Duodenal mucosa (tissue), 2 donors: ENCODE measurements around the gene GTF3C2.
"Not testable (repeated sequence)": the region's sequence is repeated elsewhere in the genome, so short reads cannot be mapped to it uniquely, and the experiment has no call there.

ENCODE experiments used
- H3K27ac ChIP-seq: one replicate; pipeline ENCODE4 v1.7.0; 2013; ENCODE audit warnings: low read depth, low read length
- H3K27me3 ChIP-seq, 2 donors: one replicate each; pipeline ENCODE4 v1.7.0; 2013; ENCODE audit warnings: low read length in 2 of 2, control low read depth in 1 of 2; ENCODE audit not compliant: insufficient read depth in 2 of 2, control insufficient read depth in 1 of 2
- H3K36me3 ChIP-seq, 2 donors: one replicate each; pipeline ENCODE4 v1.7.0; 2013; ENCODE audit warnings: low read length in 2 of 2, control low read depth in 1 of 2; ENCODE audit not compliant: insufficient read depth in 2 of 2, control insufficient read depth in 1 of 2
- H3K4me1 ChIP-seq, 2 donors: one replicate each; pipeline ENCODE4 v1.7.0; 2013; ENCODE audit warnings: low read length in 2 of 2, control low read depth in 1 of 2; ENCODE audit not compliant: insufficient read depth in 2 of 2, control insufficient read depth in 1 of 2
- H3K4me3 ChIP-seq, 2 donors: one replicate each; pipeline ENCODE4 v1.7.0; 2013; ENCODE audit warnings: low read length in 2 of 2, low read depth in 1 of 2
- H3K9ac ChIP-seq, 2 donors: one replicate each; pipeline ENCODE4 v1.7.0; 2013; ENCODE audit warnings: low read length in 2 of 2, low read depth in 1 of 2
- H3K9me3 ChIP-seq, 2 donors: one replicate each; pipeline ENCODE4 v1.7.0; 2013; ENCODE audit warnings: low read length in 2 of 2, control low read depth in 1 of 2; ENCODE audit not compliant: control insufficient read depth in 1 of 2

GTF3C2 gene

DNA sequence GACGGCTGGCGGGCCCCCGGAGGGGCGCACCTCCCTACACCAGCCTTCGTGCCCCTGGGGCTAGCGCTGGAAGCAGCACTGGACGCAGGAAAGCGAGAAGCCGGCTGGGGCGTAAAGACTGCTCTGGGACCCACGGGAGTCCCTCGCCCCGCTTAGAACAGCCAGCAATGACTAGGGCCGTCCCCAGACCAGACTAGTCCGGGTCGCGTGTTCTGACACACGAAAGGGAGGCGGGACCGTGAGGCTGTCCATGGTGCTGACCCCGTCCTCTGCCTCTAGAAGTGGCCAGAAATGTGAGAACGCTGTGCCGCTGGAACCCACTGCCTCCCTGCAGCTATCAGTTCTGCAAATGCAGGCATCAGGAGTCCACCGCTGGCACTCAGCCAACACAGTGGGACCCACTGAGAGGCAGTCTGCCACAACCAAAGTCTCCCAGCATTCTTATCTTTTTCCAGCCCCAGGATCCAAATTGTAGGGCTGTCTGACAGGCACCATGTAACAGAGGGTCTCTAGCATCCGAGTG, 48.1 kb downstream of the GTF3C2 start, which contains the start of gene UCN:
TSS of gene UCN (minus strand) at position 87 of the 523 bp plus-strand sequence. CDS start 550 bp downstream, outside the sequence.
- Histone ChIP-seq H3K9ac (no peak within 1 kb of the TSS), H3K27me3 (peaks cover 27 to 35% of the 10 kb centered on the region in 2 donors), H3K4me1 (peaks cover 8 to 26% of the 10 kb centered on the region in 2 donors), H3K36me3 (peaks cover 0 to 20% of the 10 kb centered on the region in 2 donors), H3K4me3 (peak within 1 kb of the TSS in 1 of 2 donors; percentile 43), H3K9me3 (no peaks in the 10 kb centered on the region), H3K27ac (no peak within 1 kb of the TSS)

GRCh38 chr2:27307545-27308358, 48.8 kb downstream of the GTF3C2 start:
- Histone ChIP-seq H3K27ac (no peak overlapping the region), H3K27me3 (peaks cover 27 to 35% of the 10 kb centered on the region in 2 donors), H3K4me1 (peaks cover 8 to 26% of the 10 kb centered on the region in 2 donors), H3K36me3 (peaks cover 0 to 20% of the 10 kb centered on the region in 2 donors), H3K4me3 (peak overlapping the region in 1 of 2 donors; percentile 43), H3K9me3 (no peaks in the 10 kb centered on the region), H3K9ac (no peak overlapping the region)

GRCh38 chr2:27307287-27307544, 49.3 kb downstream of the GTF3C2 start:
- Histone ChIP-seq H3K36me3 (peaks cover 0 to 18% of the 10 kb centered on the region in 2 donors), H3K4me3 (peak overlapping the region; percentile 43 to 61), H3K9ac (no peak overlapping the region), H3K4me1 (peaks cover 8 to 26% of the 10 kb centered on the region in 2 donors), H3K9me3 (no peaks in the 10 kb centered on the region), H3K27ac (no peak overlapping the region), H3K27me3 (peaks cover 27 to 35% of the 10 kb centered on the region in 2 donors)

DNA sequence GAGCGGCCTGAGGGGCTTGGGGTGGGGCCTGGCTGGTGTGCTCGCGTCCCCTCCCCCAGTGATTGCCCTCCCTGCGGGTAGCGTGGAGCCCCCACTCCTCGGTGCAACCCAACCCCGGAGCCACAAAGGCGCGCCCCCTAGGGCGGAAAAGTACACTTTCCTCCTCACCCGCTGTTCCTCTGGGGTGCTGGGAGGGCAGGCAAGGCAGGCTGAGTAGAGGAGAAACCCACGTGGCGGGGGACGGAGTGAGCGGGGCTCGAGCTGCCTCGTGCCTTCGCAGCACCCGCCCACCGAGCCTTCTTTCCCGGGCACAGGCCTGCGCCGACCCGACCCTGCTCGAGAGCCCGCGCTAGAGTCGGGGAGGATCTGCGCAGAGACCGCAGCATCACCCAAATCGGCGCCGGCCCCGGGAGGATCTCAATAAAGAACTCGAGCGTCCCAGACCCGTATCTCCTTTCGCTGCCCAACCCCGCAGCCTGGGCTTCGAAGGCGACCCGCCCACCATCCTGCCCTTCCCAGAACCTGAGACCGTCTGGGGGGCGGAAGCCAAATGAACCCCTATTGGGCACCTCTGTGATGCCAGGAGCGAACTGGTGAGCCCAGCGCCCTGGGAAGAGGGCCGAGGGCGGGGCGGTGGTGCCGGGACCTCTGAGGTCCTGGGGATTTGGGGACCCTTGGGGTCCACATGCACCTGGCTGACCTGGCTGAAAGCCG, 49.8 kb downstream of the GTF3C2 start:
- H3K4me3 ChIP-seq = peak overlapping the region; percentile 43 to 61
- H3K27me3 ChIP-seq = peaks cover 27 to 35% of the 10 kb centered on the region in 2 donors
- H3K36me3 ChIP-seq = peaks cover 0 to 13% of the 10 kb centered on the region in 2 donors
- H3K4me1 ChIP-seq = peaks cover 8 to 26% of the 10 kb centered on the region in 2 donors
- no peak overlapping the region for H3K27ac ChIP-seq
- H3K9me3 ChIP-seq = no peaks in the 10 kb centered on the region
- H3K9ac ChIP-seq = no peak overlapping the region

DNA sequence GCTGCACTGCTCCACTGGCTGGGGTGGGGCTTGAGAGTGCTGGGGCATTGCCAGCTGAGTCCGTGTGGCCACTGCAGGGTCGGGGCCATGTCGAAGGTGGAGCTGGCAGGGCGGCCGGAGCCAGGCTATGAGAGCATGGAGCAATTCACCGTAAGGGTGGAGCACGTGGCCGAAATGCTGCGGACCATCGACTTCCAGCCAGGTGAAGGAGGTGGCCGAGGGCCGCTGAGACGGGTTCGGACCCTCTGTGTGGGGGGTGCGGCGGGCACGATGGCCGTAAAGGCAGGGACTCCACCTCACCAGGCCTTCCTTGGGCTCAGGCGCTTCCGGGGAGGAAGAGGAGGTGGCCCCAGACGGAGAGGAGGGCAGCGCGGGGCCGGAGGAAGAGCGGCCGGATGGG, 50.4 kb downstream of the GTF3C2 start:
- Histone ChIP-seq H3K27ac (no peak overlapping the region), H3K27me3 (peaks cover 27 to 35% of the 10 kb centered on the region in 2 donors), H3K9ac (peak overlapping the region in 1 of 2 donors; percentile 6), H3K4me1 (peaks cover 8 to 26% of the 10 kb centered on the region in 2 donors), H3K4me3 (peak overlapping the region; percentile 43 to 61), H3K36me3 (peaks cover 0 to 8% of the 10 kb centered on the region in 2 donors), H3K9me3 (no peaks in the 10 kb centered on the region)

DNA sequence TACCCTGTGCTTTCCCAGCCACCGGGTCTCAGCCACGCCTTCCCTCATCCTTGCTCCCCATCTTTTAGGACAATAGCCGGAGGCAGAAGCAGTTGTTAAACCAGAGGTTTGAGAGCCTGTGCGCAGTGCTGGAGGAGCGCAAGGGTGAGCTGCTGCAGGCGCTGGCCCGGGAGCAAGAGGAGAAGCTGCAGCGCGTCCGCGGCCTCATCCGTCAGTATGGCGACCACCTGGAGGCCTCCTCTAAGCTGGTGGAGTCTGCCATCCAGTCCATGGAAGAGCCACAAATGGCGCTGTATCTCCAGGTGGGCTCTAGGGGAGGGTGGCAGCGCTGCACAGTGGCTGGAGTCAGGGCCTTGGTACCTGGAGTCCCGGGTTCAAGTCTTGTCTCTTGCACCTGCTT, 51.0 kb downstream of the GTF3C2 start:
- Histone ChIP-seq H3K9ac (no peak overlapping the region), H3K27me3 (peaks cover 27 to 35% of the 10 kb centered on the region in 2 donors), H3K4me3 (no peak overlapping the region), H3K36me3 (peaks cover 0 to 7% of the 10 kb centered on the region in 2 donors), H3K27ac (no peak overlapping the region), H3K4me1 (peaks cover 8 to 26% of the 10 kb centered on the region in 2 donors), H3K9me3 (no peaks in the 10 kb centered on the region)

GRCh38 chr2:27304488-27305240, 51.9 kb downstream of the GTF3C2 start:
- H3K27ac ChIP-seq = no peak overlapping the region
- peaks cover 8 to 26% of the 10 kb centered on the region in 2 donors for H3K4me1 ChIP-seq
- no peak overlapping the region for H3K4me3 ChIP-seq
- no peaks in the 10 kb centered on the region for H3K9me3 ChIP-seq
- H3K27me3 ChIP-seq = peaks cover 27 to 35% of the 10 kb centered on the region in 2 donors
- H3K36me3 ChIP-seq = peaks cover 0 to 4% of the 10 kb centered on the region in 2 donors
- no peak overlapping the region for H3K9ac ChIP-seq

GRCh38 chr2:27303093-27304025, 53.2 kb downstream of the GTF3C2 start:
- peak overlapping the region in 1 of 2 donors; percentile 22 for H3K9ac ChIP-seq
- peak overlapping the region; percentile 48 for H3K4me3 ChIP-seq
- H3K4me1 ChIP-seq = peaks cover 8 to 24% of the 10 kb centered on the region in 2 donors
- H3K36me3 ChIP-seq = no peaks in the 10 kb centered on the region
- H3K27me3 ChIP-seq = peaks cover 23 to 38% of the 10 kb centered on the region in 2 donors
- no peaks in the 10 kb centered on the region for H3K9me3 ChIP-seq
- no peak overlapping the region for H3K27ac ChIP-seq

DNA sequence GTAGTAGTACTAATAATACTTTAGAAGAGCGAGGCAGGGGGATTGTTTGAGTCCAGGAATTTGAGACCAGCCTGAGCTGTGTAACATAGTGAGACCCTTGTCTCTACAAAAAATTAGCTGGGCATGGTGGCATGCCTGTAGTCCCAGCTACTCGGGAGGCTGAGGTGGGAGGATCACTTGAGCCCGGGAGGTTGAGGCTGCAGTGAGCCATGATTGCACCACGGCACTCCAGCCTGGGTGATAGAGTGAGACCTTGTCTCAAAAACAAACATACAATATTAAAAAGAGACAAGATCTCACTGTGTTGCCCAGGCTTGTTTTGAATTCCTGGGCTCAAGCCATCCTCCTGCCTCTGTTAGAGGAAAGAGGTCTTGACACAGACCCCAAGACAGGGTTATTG, 56.0 kb downstream of the GTF3C2 start:
- not testable (repeated sequence) for H3K27ac ChIP-seq

More for the DNA sequence above, 56.0 kb downstream of the GTF3C2 start:
- not testable (repeated sequence) for H3K9ac ChIP-seq, H3K9me3 ChIP-seq, H3K36me3 ChIP-seq, H3K4me3 ChIP-seq, H3K4me1 ChIP-seq
- H3K27me3 ChIP-seq = peaks cover 2 to 12% of the 10 kb centered on the region in 2 donors
